AG09309 (cell line): ENCODE data around the gene CDK14.

Experiments
- DNase-seq: peaks from one replicate; pipeline ENCODE4 v3.0.0-alpha.2; 2010; ENCODE audit warnings: low read depth
- H3K4me3 ChIP-seq: 2 replicates; pipeline ENCODE4 v1.5.1; 2011; ENCODE audit warnings: mild to moderate bottlenecking, low read depth, low read length, moderate library complexity; ENCODE audit not compliant: control insufficient read depth
- CTCF ChIP-seq: IDR thresholded peaks from 2 replicates; pipeline ENCODE4 v1.5.1; 2011; ENCODE audit warnings: mild to moderate bottlenecking, low read depth, low read length, inconsistent platforms; ENCODE audit not compliant: insufficient read depth, control insufficient read depth; ENCODE audit errors: missing control alignments

Gene CDK14

GRCh38 chr7:90698616-90699015, 102.5 kb downstream of the CDK14 start:
- no peak overlapping the region for H3K4me3 ChIP-seq
- no peak for TF ChIP-seq CTCF
- DNase-seq = no peak

GRCh38 chr7:90701021-90701420, 104.9 kb downstream of the CDK14 start:
- TF ChIP-seq CTCF = no peak
- H3K4me3 ChIP-seq = no peak overlapping the region; the same call in 1 of the 2 replicates
- DNase-seq = no peak

- no peak for TF ChIP-seq CTCF
- H3K4me3 ChIP-seq = no peak overlapping the region
- DNase-seq = no peak
These were observed 105.7 kb downstream of the CDK14 start for GRCh38 chr7:90701771-90702170.

- TF ChIP-seq CTCF = no peak
- DNase-seq = no peak
- no peak overlapping the region for H3K4me3 ChIP-seq
These were observed 109.4 kb downstream of the CDK14 start for GRCh38 chr7:90705391-90706071.

GRCh38 chr7:90706072-90706716, 110.1 kb downstream of the CDK14 start:
- no peak for TF ChIP-seq CTCF
- no peak for DNase-seq
- H3K4me3 ChIP-seq = no peak overlapping the region

GRCh38 chr7:90708841-90709317, 112.8 kb downstream of the CDK14 start:
- DNase-seq = no peak
- no peak overlapping the region for H3K4me3 ChIP-seq
- peak; percentile 47 for TF ChIP-seq CTCF
